Thyroid gland (tissue), 4 donors: ENCODE results near the gene PLK5. TPM values are rescaled to one million over a fixed set of nuclear protein-coding genes. Genes with fewer than 3 reads are reported as not detected.
"Not testable (repeated sequence)": the region's sequence is repeated elsewhere in the genome, so short reads cannot be mapped to it uniquely, and the experiment has no call there.

Experiments
- DNase-seq, 2 donors: peaks; one replicate each; pipeline ENCODE4 v3.0.0-alpha.2; 2019
- H3K27ac ChIP-seq, 3 donors: fragments of 200-600 bp; sonication (generic); 1 replicate in 2 of 3; 2 replicates in 1 of 3; pipeline ENCODE4 v1.5.1; 2016 to 2019; ENCODE audit warnings: mild to moderate bottlenecking in 1 of 3, moderate library complexity in 1 of 3
- H3K27me3 ChIP-seq: fragments of 200-600 bp; sonication (generic); one replicate; pipeline ENCODE4 v1.5.1; 2019
- H3K36me3 ChIP-seq, 2 donors: fragments of 200-600 bp; sonication (generic); one replicate each; pipeline ENCODE4 v1.5.1; 2016 to 2019
- H3K4me1 ChIP-seq, 2 donors: fragments of 200-600 bp; sonication (generic); one replicate each; pipeline ENCODE4 v1.5.1; 2017 to 2019
- H3K4me3 ChIP-seq, 3 donors: fragments of 200-600 bp; sonication (generic); replicated peaks in 1 of 3; 1 replicate in 2 of 3; 2 replicates in 1 of 3; pipeline ENCODE4 v1.5.1; 2016; ENCODE audit warnings: mild to moderate bottlenecking in 1 of 3
- H3K9me3 ChIP-seq: fragments of 200-600 bp; sonication (generic); one replicate; pipeline ENCODE4 v1.5.1; 2017
- POLR2A ChIP-seq, 2 donors: fragments of 450-650 bp; IDR thresholded peaks; one replicate each; pipeline ENCODE4 v1.6.1; 2017; ENCODE audit warnings: antibody characterized with exemption in 2 of 2, mild to moderate bottlenecking in 2 of 2, moderate library complexity in 1 of 2
- WGBS, 2 donors: methylation state at CpG; one replicate each; pipeline ENCODE4 v1.1.5; 2017; 5-methylcytosine and 5-hydroxymethylcytosine counted together
- intact Hi-C: fragments of 100-400 bp; cut with DNase I; formaldehyde crosslinking; loops from one replicate; pipeline ENCODE4 v1.15.1; 2023
- total RNA-seq, 4 donors: library from RNA; depleted of rRNA; stranded (reverse); fragments of >200 nt; gene quantifications; one replicate each; pipeline ENCODE4 v1.2.3, GENCODE V29; 2016
- TF ChIP-seq, protein P1 (sequence below), 6 experiments: fragments of 200-600 bp in 3 of 6; fragments of 450-650 bp in 3 of 6; sonication (generic) in 3 of 6; IDR thresholded peaks; one replicate each; pipeline ENCODE4 v1.5.1; 2016 to 2019; ENCODE audit warnings: antibody characterized with exemption in 6 of 6, mild to moderate bottlenecking in 2 of 6, inconsistent platforms in 1 of 6, moderate library complexity in 1 of 6

The PLK5 gene
- total RNA-seq, 4 donors from 2014 or later = not detected

DNA sequence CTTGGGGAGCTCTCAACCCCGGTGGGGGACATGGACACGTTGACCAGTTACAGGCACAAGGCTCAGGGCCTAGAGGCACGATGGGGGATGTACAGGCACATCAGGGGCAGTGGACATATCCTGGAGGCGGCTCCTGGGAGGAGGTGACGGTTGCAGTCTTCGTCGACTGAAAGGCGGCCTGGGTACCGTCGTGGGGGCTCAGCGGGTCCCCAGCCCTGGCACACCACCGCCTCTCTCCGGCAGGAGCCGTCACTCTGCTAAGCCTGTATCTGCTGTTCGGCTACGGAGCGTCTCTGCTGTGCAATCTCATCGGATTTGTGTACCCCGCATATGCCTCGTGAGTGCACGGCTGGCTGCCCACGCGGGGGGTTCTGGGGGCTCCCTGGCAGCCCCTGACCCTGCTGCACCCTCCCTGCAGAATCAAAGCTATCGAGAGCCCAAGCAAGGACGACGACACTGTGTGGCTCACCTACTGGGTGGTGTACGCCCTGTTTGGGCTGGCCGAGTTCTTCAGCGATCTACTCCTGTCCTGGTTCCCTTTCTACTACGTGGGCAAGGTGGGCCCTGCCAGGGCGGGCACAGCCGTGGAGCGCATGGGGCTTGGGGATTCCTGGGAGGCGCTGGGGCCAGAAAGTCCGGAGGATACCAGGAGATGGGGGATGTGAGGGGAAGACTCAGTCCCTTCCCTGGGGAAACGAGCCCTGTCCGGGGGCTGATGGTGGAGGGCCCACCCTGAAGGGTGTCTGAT, 28.7 kb upstream of the PLK5 start:
- H3K4me3 ChIP-seq = no peak overlapping the region
- peaks cover 7 to 8% of the 10 kb centered on the region in 2 donors for H3K4me1 ChIP-seq
- intact Hi-C loops = no loop called here
- 86 to 89% methylated on average over 31 to 34 of the region's 37 CpGs for WGBS, 2 donors
- DNase-seq = no peak
- no peak for TF ChIP-seq POLR2A (IDR thresholded peaks at IDR 0.05)
- TF ChIP-seq, protein P1, sequence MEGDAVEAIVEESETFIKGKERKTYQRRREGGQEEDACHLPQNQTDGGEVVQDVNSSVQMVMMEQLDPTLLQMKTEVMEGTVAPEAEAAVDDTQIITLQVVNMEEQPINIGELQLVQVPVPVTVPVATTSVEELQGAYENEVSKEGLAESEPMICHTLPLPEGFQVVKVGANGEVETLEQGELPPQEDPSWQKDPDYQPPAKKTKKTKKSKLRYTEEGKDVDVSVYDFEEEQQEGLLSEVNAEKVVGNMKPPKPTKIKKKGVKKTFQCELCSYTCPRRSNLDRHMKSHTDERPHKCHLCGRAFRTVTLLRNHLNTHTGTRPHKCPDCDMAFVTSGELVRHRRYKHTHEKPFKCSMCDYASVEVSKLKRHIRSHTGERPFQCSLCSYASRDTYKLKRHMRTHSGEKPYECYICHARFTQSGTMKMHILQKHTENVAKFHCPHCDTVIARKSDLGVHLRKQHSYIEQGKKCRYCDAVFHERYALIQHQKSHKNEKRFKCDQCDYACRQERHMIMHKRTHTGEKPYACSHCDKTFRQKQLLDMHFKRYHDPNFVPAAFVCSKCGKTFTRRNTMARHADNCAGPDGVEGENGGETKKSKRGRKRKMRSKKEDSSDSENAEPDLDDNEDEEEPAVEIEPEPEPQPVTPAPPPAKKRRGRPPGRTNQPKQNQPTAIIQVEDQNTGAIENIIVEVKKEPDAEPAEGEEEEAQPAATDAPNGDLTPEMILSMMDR (IDR thresholded peaks at IDR 0.05) = no peak
- no peaks in the 10 kb centered on the region for H3K36me3 ChIP-seq
- no peaks in the 10 kb centered on the region for H3K9me3 ChIP-seq
- H3K27me3 ChIP-seq = no peaks in the 10 kb centered on the region
- no peak overlapping the region for H3K27ac ChIP-seq

DNA sequence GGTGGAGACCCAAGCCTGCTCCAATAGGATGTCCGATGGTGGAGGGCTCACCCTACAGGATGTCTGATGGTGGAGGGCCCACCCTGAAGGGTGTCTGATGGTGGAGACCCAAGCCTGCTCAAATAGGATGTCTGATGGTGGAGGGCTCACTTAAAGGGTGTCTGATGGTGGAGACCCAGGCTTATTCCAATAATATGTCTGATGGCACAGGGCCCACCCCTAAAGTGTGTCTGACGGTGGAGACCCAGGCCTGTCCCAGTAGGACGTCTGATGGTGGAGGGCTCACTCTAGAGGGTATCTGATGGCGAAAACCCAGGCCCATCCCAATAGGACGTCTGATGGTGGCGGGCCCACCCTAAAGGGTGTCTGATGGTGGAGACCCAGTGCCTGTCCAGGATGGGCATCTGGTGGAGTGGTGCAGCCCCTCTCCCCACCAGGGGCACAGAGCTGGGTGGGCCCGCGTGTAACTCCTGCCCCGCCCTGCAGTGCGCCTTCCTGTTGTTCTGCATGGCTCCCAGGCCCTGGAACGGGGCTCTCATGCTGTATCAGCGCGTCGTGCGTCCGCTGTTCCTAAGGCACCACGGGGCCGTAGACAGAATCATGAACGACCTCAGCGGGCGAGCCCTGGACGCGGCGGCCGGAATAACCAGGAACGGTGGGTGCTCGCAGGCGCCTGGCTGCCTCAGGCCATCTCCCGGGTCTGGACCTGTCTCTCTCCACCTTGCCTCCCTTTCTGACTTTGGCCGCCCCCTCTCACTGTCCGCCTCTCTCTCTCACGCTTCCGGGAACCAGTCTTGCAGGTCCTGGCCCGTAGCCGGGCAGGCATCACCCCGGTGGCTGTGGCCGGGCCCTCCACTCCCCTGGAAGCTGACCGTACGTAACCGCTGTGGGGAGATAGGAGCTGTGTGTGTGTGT, 27.8 kb upstream of the PLK5 start:
- no peaks in the 10 kb centered on the region for H3K36me3 ChIP-seq
- no peaks in the 10 kb centered on the region for H3K9me3 ChIP-seq
- no peak overlapping the region for H3K4me3 ChIP-seq
- intact Hi-C loops = no loop called here
- peaks cover 7 to 8% of the 10 kb centered on the region in 2 donors for H3K4me1 ChIP-seq
- 64 to 67% methylated on average over 19 to 32 of the region's 40 CpGs for WGBS, 2 donors
- DNase-seq = peak in 1 of 2 donors; percentile 21
- no peak overlapping the region for H3K27ac ChIP-seq
- H3K27me3 ChIP-seq = no peaks in the 10 kb centered on the region
- TF ChIP-seq, protein P1 (IDR thresholded peaks at IDR 0.05) = no peak
- no peak for TF ChIP-seq POLR2A (IDR thresholded peaks at IDR 0.05)

DNA sequence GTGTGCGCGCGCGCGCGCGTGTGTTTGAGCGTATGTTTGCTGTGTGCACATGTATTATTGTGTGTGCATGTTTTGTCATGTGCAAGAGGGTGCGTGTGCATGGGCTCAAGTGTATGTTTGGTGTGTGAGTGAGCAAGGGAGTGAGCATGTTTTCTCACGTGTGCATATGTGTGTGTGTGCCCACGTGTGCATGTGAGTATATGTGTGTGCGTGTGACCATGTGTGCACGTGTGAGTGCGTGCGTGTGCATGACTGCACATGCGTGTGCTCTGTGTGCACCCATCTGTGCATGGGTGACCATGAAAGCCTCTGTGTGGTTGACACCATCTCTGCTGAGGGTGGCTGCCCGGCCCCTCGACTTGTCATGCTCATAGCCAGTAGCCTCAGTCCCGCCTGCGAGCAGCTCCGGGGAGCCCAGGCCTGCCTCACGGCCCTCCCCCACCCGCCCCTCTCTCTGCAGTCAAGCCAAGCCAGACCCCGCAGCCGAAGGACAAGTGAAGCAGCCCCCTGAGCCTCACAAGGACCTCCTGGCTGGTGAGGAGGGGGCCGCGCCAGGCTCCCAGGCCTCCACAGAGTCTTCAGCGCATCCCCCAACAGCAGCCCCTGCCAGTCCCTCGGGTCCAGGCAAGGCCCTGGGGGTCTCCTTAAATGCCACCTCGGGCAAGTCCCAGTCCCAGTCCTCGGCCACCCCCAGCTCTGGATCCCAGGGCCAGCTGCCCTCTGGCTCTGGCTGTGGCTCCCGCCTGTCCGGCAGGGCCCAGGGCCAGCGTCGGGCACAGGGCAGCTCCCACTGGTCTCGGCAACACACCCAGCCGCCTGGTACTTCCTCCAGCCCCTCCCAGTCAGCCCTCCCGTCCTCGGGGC, 26.9 kb upstream of the PLK5 start:
- TF ChIP-seq, protein P1 (IDR thresholded peaks at IDR 0.05) = no peak
- no peak for TF ChIP-seq POLR2A (IDR thresholded peaks at IDR 0.05)
- intact Hi-C loops = no loop called here
- WGBS, 2 donors = 65 to 75% methylated on average over 21 to 31 of the region's 39 CpGs

DNA sequence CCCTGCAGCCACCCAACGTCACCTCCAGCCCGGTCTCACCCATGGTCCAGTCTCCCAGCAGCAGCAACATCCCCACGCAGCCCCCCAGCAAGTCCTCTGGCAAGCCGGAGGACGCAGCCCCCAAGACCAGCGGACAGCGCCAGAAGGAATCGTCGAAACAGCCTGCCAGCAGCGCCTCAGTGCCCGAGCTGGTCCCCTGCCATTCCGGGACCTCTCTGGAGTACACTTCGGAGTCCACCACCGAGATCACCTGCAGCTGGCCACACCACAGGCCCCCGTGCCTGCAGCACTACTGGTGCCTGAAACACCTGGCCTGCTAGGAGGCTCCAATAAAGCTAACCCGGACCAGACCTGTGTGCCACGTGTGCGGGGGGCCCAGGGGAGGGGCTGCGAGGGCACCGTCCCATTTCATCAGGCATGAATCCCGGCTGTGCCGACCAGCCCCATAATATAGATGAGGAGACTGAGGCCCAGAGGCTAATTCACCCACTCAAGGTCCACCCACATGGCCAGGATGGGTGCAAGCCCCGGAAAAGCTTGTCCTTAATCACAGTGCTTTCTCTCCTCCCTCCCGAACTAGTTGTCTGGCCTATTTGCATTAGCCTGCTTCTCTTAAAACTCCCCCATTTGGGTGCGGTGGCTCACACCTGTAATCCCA, 26.2 kb upstream of the PLK5 start:
- DNase-seq = no peak
- Histone ChIP-seq H3K36me3 (no peaks in the 10 kb centered on the region), H3K27ac (no peak overlapping the region), H3K4me3 (no peak overlapping the region), H3K9me3 (no peaks in the 10 kb centered on the region), H3K4me1 (no peaks in the 10 kb centered on the region), H3K27me3 (no peaks in the 10 kb centered on the region)
- intact Hi-C loops = no loop called here
- 81 to 85% methylated on average over 9 to 15 of the region's 25 CpGs for WGBS, 2 donors
- no peak for TF ChIP-seq POLR2A (IDR thresholded peaks at IDR 0.05)
- TF ChIP-seq, protein P1 (IDR thresholded peaks at IDR 0.05) = no peak

More for the DNA sequence above, 26.9 kb upstream of the PLK5 start:
- Histone ChIP-seq H3K4me1 (no peaks in the 10 kb centered on the region), H3K27ac (no peak overlapping the region), H3K27me3 (no peaks in the 10 kb centered on the region), H3K36me3 (no peaks in the 10 kb centered on the region), H3K9me3 (no peaks in the 10 kb centered on the region), H3K4me3 (no peak overlapping the region)
- no peak for DNase-seq

DNA sequence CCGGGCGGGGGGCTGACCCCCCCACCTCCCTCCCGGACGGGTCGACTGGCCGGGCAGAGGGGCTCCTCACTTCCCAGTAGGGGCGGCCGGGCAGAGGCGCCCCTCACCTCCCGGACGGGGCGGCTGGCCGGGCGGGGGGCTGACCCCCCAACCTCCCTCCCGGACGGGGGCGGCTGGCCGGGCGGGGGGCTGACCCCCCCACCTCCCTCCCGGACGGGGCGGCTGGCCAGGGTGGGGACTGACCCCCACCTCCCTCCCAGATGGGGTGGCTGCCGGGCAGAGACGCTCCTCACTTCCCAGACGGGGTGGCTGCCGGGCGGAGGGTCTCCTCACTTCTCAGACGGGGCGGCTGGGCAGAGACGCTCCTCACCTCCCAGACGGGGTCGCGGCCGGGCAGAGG, 24.6 kb upstream of the PLK5 start:
- H3K4me1 ChIP-seq, H3K27ac ChIP-seq, DNase-seq, intact Hi-C loops, H3K4me3 ChIP-seq, H3K36me3 ChIP-seq, H3K9me3 ChIP-seq: not testable (repeated sequence)
- no CpG with 5 or more reads among the region's 34 CpGs for WGBS, 2 donors
- peaks cover 11% of the 10 kb centered on the region for H3K27me3 ChIP-seq
